NT2/D1 (cell line): ENCODE measurements around the gene EIF3K.

ENCODE experiments used
- DNase-seq: peaks from one replicate; pipeline ENCODE4 v3.0.0-alpha.2; 2011; ENCODE audit warnings: low read depth, low spot score
- H3K27me3 ChIP-seq: 2 replicates; pipeline ENCODE4 v1.6.0; 2011; ENCODE audit warnings: mild to moderate bottlenecking; ENCODE audit not compliant: insufficient read length, insufficient read depth
- H3K36me3 ChIP-seq: 2 replicates; pipeline ENCODE4 v1.6.1; 2011; ENCODE audit warnings: mild to moderate bottlenecking, low read length, mixed read lengths; ENCODE audit not compliant: insufficient read depth, insufficient read length
- H3K4me1 ChIP-seq: 2 replicates; pipeline ENCODE4 v1.5.1; 2011; ENCODE audit not compliant: insufficient read depth, insufficient read length
- H3K4me3 ChIP-seq: 2 replicates; pipeline ENCODE4 v1.5.1; 2011; ENCODE audit warnings: low read depth; ENCODE audit not compliant: insufficient read length
- H3K9ac ChIP-seq: 2 replicates; pipeline ENCODE4 v1.6.0; 2011; ENCODE audit warnings: low read depth; ENCODE audit not compliant: insufficient read length
- H3K9me3 ChIP-seq: 2 replicates; pipeline ENCODE4 v1.5.1; 2011; ENCODE audit warnings: mild to moderate bottlenecking, low read length; ENCODE audit not compliant: insufficient read depth
- SUZ12 ChIP-seq: IDR thresholded peaks from 2 replicates; pipeline ENCODE4 v1.6.1; 2011; ENCODE audit not compliant: insufficient read length, insufficient read depth; ENCODE audit errors: extremely low read depth
- YY1 ChIP-seq: IDR thresholded peaks from 2 replicates; pipeline ENCODE4 v1.6.1; 2011; ENCODE audit not compliant: insufficient read length, insufficient read depth
- ZNF274 ChIP-seq: IDR thresholded peaks from 2 replicates; pipeline ENCODE4 v1.6.1; 2011; ENCODE audit warnings: mild to moderate bottlenecking, low read depth, low read length

EIF3K gene

DNA sequence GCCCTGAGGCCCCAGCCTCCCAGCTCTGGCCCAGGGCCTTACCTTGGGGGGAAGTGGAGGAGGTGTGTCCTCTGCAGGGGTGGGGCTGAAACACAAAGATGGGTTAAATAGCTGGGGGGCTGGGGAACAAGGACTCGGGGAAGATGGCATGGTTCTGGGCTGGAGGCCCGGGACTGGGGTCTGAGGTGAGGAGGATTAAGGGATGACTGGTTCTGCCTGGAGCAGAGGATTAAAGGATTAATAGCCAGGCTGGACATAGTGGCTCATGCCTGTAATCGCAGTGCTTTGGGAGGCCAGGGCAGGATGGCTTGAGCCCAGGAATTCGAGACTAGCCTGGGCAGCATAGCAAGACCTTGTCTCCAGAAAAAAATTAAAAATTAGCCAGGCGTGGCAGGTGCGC is 12.9 kb upstream of the EIF3K start:
- DNase-seq, result no peak
- TF ChIP-seq ZNF274 (no peak), SUZ12 (no peak), YY1 (no peak)
- Histone ChIP-seq H3K9me3 (no peaks in the 10 kb centered on the region), H3K36me3 (no peaks in the 10 kb centered on the region), H3K4me3 (no peak overlapping the region), H3K4me1 (peaks cover 5% of the 10 kb centered on the region), H3K27me3 (no peaks in the 10 kb centered on the region), H3K9ac (no peak overlapping the region)

DNA sequence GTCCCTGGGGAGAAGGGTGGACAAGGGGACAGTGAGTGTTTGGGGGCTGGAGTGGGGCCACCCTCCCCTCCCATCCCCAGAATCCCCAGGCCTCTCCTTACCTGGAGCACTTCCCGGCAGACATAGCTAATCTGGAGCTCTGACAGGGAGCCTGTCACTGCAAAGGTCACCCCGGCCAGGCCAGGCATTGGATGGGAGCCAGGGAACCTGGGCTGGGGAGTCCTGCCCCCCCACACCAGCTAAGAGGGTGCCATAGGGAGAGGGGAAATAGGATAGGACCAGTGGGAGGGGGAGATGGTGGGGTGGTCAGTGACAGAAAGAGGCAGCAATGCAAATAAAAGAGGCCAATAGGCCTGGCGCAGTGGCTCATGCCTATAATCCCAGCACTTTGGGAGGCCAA is 4.7 kb upstream of the EIF3K start:
- DNase-seq, result no peak
- H3K9me3 ChIP-seq, result no peaks in the 10 kb centered on the region
- H3K4me1 ChIP-seq, result peaks cover 9% of the 10 kb centered on the region
- H3K4me3 ChIP-seq, result no peak overlapping the region
- no peaks in the 10 kb centered on the region for H3K27me3 ChIP-seq
- no peaks in the 10 kb centered on the region for H3K36me3 ChIP-seq
- H3K9ac ChIP-seq, result no peak overlapping the region
- TF ChIP-seq YY1 (no peak), SUZ12 (no peak), ZNF274 (no peak)

DNA sequence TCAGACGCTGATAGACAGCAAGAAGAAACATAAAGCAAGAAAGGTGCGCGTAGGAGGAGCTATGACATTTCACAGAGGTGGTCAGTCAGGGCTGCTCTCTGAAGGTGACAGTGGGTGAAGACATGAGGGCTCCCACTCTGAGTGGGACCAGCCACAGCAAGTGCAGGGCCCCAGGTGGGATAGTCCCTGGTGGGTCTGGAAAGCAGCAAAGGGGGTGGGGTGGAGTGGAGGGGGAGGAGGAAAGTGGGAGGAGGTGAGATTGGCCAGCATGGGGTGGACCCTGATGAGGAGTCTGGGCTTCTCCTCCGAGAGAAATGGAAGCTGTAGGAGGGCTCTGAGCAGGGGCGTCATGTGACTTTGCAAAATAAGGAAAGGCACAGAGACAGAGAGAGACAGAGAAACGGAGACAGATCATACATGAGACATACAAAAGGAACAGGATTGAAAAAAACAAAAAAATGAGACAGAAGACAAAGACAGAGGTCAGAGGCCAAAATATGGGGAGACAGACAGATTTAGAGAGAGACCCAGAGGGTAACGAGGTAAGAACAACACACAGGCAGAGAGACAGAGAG is 3.9 kb upstream of the EIF3K start:
- H3K9ac ChIP-seq, result no peak overlapping the region
- H3K9me3 ChIP-seq, result no peaks in the 10 kb centered on the region
- DNase-seq, result no peak
- H3K36me3 ChIP-seq, result peaks cover 5% of the 10 kb centered on the region
- H3K4me1 ChIP-seq, result peaks cover 12% of the 10 kb centered on the region
- no peak overlapping the region for H3K4me3 ChIP-seq
- H3K27me3 ChIP-seq, result no peaks in the 10 kb centered on the region
- no peak for TF ChIP-seq YY1
- TF ChIP-seq SUZ12, result no peak
- no peak for TF ChIP-seq ZNF274

DNA sequence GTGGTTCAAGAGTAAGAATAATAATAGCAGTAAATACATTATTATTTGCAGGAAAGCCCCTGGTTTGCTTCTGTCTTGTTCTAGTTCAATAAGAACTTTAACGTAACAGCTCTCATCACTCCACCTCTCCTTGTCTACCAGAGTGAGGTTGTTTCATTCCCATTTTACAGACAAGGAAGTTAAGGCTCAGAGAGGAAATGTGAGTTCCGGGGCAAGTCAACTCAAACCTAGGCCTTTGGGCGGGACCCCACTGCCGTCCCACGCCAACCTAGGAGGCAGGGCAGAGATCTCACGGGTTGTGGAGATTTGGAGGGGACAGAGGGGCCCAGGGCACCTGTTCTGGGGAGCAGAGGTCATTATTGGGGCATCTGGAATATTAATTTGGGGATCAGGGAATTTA is 2.7 kb upstream of the EIF3K start:
- Histone ChIP-seq H3K9me3 (no peaks in the 10 kb centered on the region), H3K4me1 (peaks cover 14% of the 10 kb centered on the region), H3K4me3 (no peak overlapping the region), H3K27me3 (no peaks in the 10 kb centered on the region), H3K36me3 (peaks cover 17% of the 10 kb centered on the region), H3K9ac (no peak overlapping the region)
- DNase-seq, result no peak
- no peak for TF ChIP-seq SUZ12
- TF ChIP-seq YY1, result no peak
- no peak for TF ChIP-seq ZNF274

DNA sequence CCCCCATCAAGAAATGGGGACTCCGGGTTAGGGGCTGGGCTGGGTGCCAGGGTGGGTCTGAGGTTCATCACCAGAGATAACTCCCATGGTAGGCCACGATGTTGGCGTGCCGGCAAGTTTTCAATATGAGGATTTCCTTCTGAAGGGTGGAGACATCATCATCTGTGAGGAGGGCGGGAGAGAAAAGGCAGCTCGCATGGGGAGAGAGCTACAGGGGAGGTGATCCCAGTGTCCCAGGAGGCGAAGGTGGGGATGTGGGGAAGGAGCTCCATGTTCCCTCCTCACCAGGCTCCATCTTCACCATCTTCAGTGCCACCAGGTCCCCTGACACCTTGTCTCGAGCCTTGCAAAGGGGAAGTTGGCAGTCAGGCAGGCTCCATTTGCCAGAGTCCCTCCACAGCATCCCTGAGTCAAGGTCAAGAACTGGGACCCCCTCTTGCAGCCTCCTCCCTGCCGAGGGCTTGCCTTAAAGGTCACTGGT is 1.7 kb upstream of the EIF3K start:
- peaks cover 14% of the 10 kb centered on the region for H3K4me1 ChIP-seq
- no peaks in the 10 kb centered on the region for H3K9me3 ChIP-seq
- TF ChIP-seq SUZ12 (no peak), YY1 (no peak), ZNF274 (no peak)
- H3K27me3 ChIP-seq, result no peaks in the 10 kb centered on the region
- DNase-seq, result no peak
- H3K4me3 ChIP-seq, result peak overlapping the region; percentile 16
- peaks cover 27% of the 10 kb centered on the region for H3K36me3 ChIP-seq
- H3K9ac ChIP-seq, result peak overlapping the region; percentile 95

- peak within 1 kb of the TSS; percentile 99 for H3K4me3 ChIP-seq
- no peaks in the 10 kb centered on the region for H3K27me3 ChIP-seq
- DNase-seq, result no peak
- no peaks in the 10 kb centered on the region for H3K9me3 ChIP-seq
- no peak for TF ChIP-seq YY1
- no peak for TF ChIP-seq ZNF274
- no peak for TF ChIP-seq SUZ12
- peak within 1 kb of the TSS; percentile 95 for H3K9ac ChIP-seq
- H3K36me3 ChIP-seq, result peaks cover 32% of the 10 kb centered on the region
- peaks cover 14% of the 10 kb centered on the region for H3K4me1 ChIP-seq
Observed at GRCh38 chr19:38617764-38618589, 1.0 kb upstream of the EIF3K start, which contains the start of gene MAP4K1. MAP4K1 (minus strand) TSS chr19:38617953; CDS start chr19:38617895, 58 bp downstream.

GRCh38 chr19:38619361-38620174 is 580 bp downstream of the EIF3K start:
- Histone ChIP-seq H3K9me3 (no peaks in the 10 kb centered on the region), H3K27me3 (no peaks in the 10 kb centered on the region), H3K4me3 (peak overlapping the region; percentile 99), H3K36me3 (peaks cover 41% of the 10 kb centered on the region), H3K9ac (peak overlapping the region; percentile 96), H3K4me1 (peaks cover 14% of the 10 kb centered on the region)
- no peak for DNase-seq
- no peak for TF ChIP-seq SUZ12
- TF ChIP-seq ZNF274, result no peak
- no peak for TF ChIP-seq YY1
